B cell (primary cell): ENCODE results near the gene DUSP7. TPM values are rescaled to one million over a fixed set of nuclear protein-coding genes. Genes with fewer than 3 reads are reported as not detected.

Experiments
- ATAC-seq: fragments of 200-7000 bp; cut with Tn5 transposase; one replicate; pipeline ENCODE4 v1.10.0; 2021; ENCODE audit warnings: low read depth, mild to moderate bottlenecking, moderate number of reproducible peaks, moderate library complexity
- CTCF ChIA-PET: fragments of 350-600 bp; sonication (Branson Sonifier 250); formaldehyde crosslinking; loops from one replicate; lab custom pipeline; 2021; ENCODE audit warnings: antibody characterized with exemption, inconsistent platforms; lab: Charles Lee
- POLR2A ChIA-PET: fragments of 350-600 bp; sonication (Branson Sonifier 250); formaldehyde crosslinking; loops from one replicate; lab custom pipeline; 2021; ENCODE audit warnings: antibody characterized with exemption; lab: Charles Lee
- DNase-seq: peaks from one replicate; pipeline ENCODE4 v3.0.0; 2013
- H2AFZ ChIP-seq: 2 replicates; pipeline ENCODE4 v1.6.1; 2012; ENCODE audit warnings: mild to moderate bottlenecking, low read depth, low read length; ENCODE audit not compliant: insufficient read depth, poor library complexity, severe bottlenecking
- H3K27ac ChIP-seq, 2 donors: 1 replicate in 1 of 2; 2 replicates in 1 of 2; pipeline ENCODE4 v1.5.1; 2012 to 2013; ENCODE audit warnings: low read length in 2 of 2, mild to moderate bottlenecking in 2 of 2, moderate library complexity in 1 of 2
- H3K27me3 ChIP-seq, 4 experiments: fragments of 200-600 bp in 1 of 4; sonication (generic) in 1 of 4; replicated peaks in 1 of 4; 1 replicate in 2 of 4; 2 replicates in 2 of 4; pipeline versions ENCODE4 v1.6.1 to v1.7.0; 2013 to 2016; ENCODE audit warnings: low read length in 3 of 4, mild to moderate bottlenecking in 2 of 4, mixed read lengths in 1 of 4, moderate library complexity in 1 of 4; ENCODE audit not compliant: insufficient read depth in 4 of 4, control insufficient read depth in 3 of 4; ENCODE audit errors: control extremely low read depth in 1 of 4
- H3K36me3 ChIP-seq, 2 experiments: replicated peaks in 1 of 2; 1 replicate in 1 of 2; 2 replicates in 1 of 2; pipeline versions ENCODE4 v1.6.1 to v1.7.1; 2013; ENCODE audit warnings: low read length in 1 of 2; ENCODE audit not compliant: insufficient read depth in 2 of 2, control insufficient read depth in 1 of 2; ENCODE audit errors: control extremely low read depth in 1 of 2, extremely low read depth in 1 of 2
- H3K4me1 ChIP-seq, 2 donors: fragments of 200-600 bp in 1 of 2; sonication (generic) in 1 of 2; 1 replicate in 1 of 2; 2 replicates in 1 of 2; pipeline versions ENCODE4 v1.5.1 to v1.6.1; 2013 to 2017; ENCODE audit warnings: low read length in 2 of 2; ENCODE audit not compliant: control insufficient read depth in 2 of 2, insufficient read depth in 2 of 2
- H3K4me2 ChIP-seq: replicated peaks from 2 replicates; pipeline ENCODE3; 2012; ENCODE audit warnings: mild to moderate bottlenecking, low read depth, low read length; ENCODE audit not compliant: poor library complexity, severe bottlenecking
- H3K4me3 ChIP-seq, 5 experiments: fragments of 200-600 bp in 1 of 5; sonication (generic) in 1 of 5; 1 replicate in 3 of 5; 2 replicates in 2 of 5; pipeline versions ENCODE4 v1.5.1 to v1.7.0; 2011 to 2016; ENCODE audit warnings: low read length in 4 of 5, mild to moderate bottlenecking in 4 of 5, low read depth in 2 of 5, control low read depth in 1 of 5, moderate library complexity in 1 of 5; ENCODE audit not compliant: insufficient read depth in 1 of 5; ENCODE audit errors: control extremely low read depth in 1 of 5, extremely low read depth in 1 of 5
- H3K79me2 ChIP-seq: fragments of 200-600 bp; sonication (generic); one replicate; pipeline ENCODE4 v1.6.0; 2016; ENCODE audit warnings: low read length; ENCODE audit not compliant: control insufficient read depth, insufficient read depth
- H3K9ac ChIP-seq: fragments of 200-600 bp; sonication (generic); 2 replicates; pipeline ENCODE4 v1.6.1; 2017; ENCODE audit warnings: mild to moderate bottlenecking, low read length, moderate library complexity
- H3K9me3 ChIP-seq, 3 donors: one replicate each; pipeline versions ENCODE4 v1.6.1 to v1.7.1; 2013; ENCODE audit warnings: low read length in 2 of 3; ENCODE audit not compliant: control insufficient read depth in 2 of 3, insufficient read depth in 1 of 3; ENCODE audit errors: control extremely low read depth in 1 of 3
- H4K20me1 ChIP-seq: 2 replicates; pipeline ENCODE4 v1.6.0; 2012; ENCODE audit warnings: mild to moderate bottlenecking, low read length; ENCODE audit not compliant: insufficient read depth, control insufficient read depth, poor library complexity, severe bottlenecking
- H3K27ac Mint-ChIP-seq: one replicate; pipeline ENCODE4 v1.8.0; 2021; ENCODE audit warnings: mixed read lengths
- H3K27me3 Mint-ChIP-seq: one replicate; pipeline ENCODE4 v1.8.0; 2021; ENCODE audit warnings: mixed read lengths
- H3K4me1 Mint-ChIP-seq: one replicate; pipeline ENCODE4 v1.8.0; 2021; ENCODE audit warnings: mixed read lengths
- H3K4me3 Mint-ChIP-seq: one replicate; pipeline ENCODE4 v1.8.0; 2021; ENCODE audit warnings: mixed read lengths
- H3K9me3 Mint-ChIP-seq: one replicate; pipeline ENCODE4 v1.8.0; 2022; ENCODE audit warnings: mixed read lengths; ENCODE audit not compliant: insufficient read depth
- CTCF ChIP-seq: fragments of 200-600 bp; IDR thresholded peaks from one replicate; pipeline ENCODE4 v1.8.0; 2022; ENCODE audit warnings: antibody characterized with exemption, mild to moderate bottlenecking
- EZH2 ChIP-seq: IDR thresholded peaks from 2 replicates; pipeline ENCODE4 v1.6.1; 2012; ENCODE audit warnings: borderline replicate concordance, low read depth, mild to moderate bottlenecking, moderate library complexity, low read length; ENCODE audit not compliant: insufficient read depth, poor library complexity, severe bottlenecking
- WGBS: methylation state at CpG from one replicate; pipeline ENCODE4 v1.1.5; 2013; ENCODE audit warnings: missing lambda C conversion rate; ENCODE audit not compliant: insufficient coverage; 5-methylcytosine and 5-hydroxymethylcytosine counted together
- intact Hi-C: fragments of 100-400 bp; cut with micrococcal nuclease; formaldehyde crosslinking; loops from one replicate; pipeline ENCODE4 v1.10.0; 2022
- polyA plus RNA-seq: library from polyadenylated mRNA; depleted of rRNA; stranded (reverse); fragments of >200 nt; gene quantifications from 2 replicates; pipeline ENCODE4 v1.2.3, GENCODE V29; 2012
- total RNA-seq, 2 donors: library from RNA; stranded (reverse); fragments of 120-200 nt in 1 of 2; gene quantifications; 1 replicate in 1 of 2; 2 replicates in 1 of 2; pipeline versions ENCODE4 v1.2.3 to v1.2.4, GENCODE V29; 2013 to 2022

The DUSP7 gene
- total and polyA plus RNA-seq, 2 donors (not counting 1 experiment from before 2014, with no cell fraction given): 5.1 to 6.9 TPM

- WGBS: 87% methylated on average over 5 of the region's 11 CpGs
- H3K79me2 ChIP-seq: no peaks in the 10 kb centered on the region
- intact Hi-C loops: no loop called here
- Mint-ChIP-seq H3K4me1 (no peaks in the 10 kb centered on the region), H3K4me3 (no peak overlapping the region), H3K27me3 (peaks cover 4% of the 10 kb centered on the region), H3K27ac (no peak overlapping the region), H3K9me3 (no peaks in the 10 kb centered on the region)
- ChIA-PET POLR2A (no interaction called here), CTCF (no interaction called here)
- H3K27ac ChIP-seq: no peak overlapping the region
- no peaks in the 10 kb centered on the region for H3K36me3 ChIP-seq
- H3K27me3 ChIP-seq: no peaks in the 10 kb centered on the region
- DNase-seq: no peak
- peaks cover 0 to 2% of the 10 kb centered on the region in 2 donors for H3K4me1 ChIP-seq
- no peak for ATAC-seq
- H3K9ac ChIP-seq: no peak overlapping the region
- no peak overlapping the region for H2AFZ ChIP-seq
- no peak overlapping the region for H3K4me3 ChIP-seq
- TF ChIP-seq CTCF (no peak), EZH2 (no peak)
- no peaks in the 10 kb centered on the region for H4K20me1 ChIP-seq
- no peaks in the 10 kb centered on the region for H3K9me3 ChIP-seq
- H3K4me2 ChIP-seq: no peak overlapping the region
These were observed 25.6 kb downstream of the DUSP7 start for GRCh38 chr3:52030714-52031310.

GRCh38 chr3:52029535-52029934 is 26.8 kb downstream of the DUSP7 start:
- Mint-ChIP-seq H3K27me3 (peaks cover 4% of the 10 kb centered on the region), H3K9me3 (no peaks in the 10 kb centered on the region), H3K27ac (no peak overlapping the region), H3K4me3 (no peak overlapping the region), H3K4me1 (peaks cover 4% of the 10 kb centered on the region)
- ATAC-seq (no peak), DNase-seq (no peak)
- Histone ChIP-seq H3K79me2 (no peaks in the 10 kb centered on the region), H3K4me3 (no peak overlapping the region), H3K9ac (no peak overlapping the region), H3K27me3 (no peaks in the 10 kb centered on the region), H3K4me2 (no peak overlapping the region), H3K36me3 (no peaks in the 10 kb centered on the region), H3K27ac (no peak overlapping the region), H3K9me3 (no peaks in the 10 kb centered on the region), H3K4me1 (no peaks in the 10 kb centered on the region), H2AFZ (no peak overlapping the region), H4K20me1 (no peaks in the 10 kb centered on the region)
- intact Hi-C loops: no loop called here
- TF ChIP-seq CTCF: no peak
- TF ChIP-seq EZH2: no peak
- WGBS: 88% methylated on average over 10 of the region's 10 CpGs
- ChIA-PET POLR2A (no interaction called here), CTCF (no interaction called here)
